GM23248 (cell line): ENCODE results near the gene TPD52L2. TPM values are rescaled to one million over a fixed set of nuclear protein-coding genes. Genes with fewer than 3 reads are reported as not detected.

ENCODE experiments used
- DNase-seq: peaks from one replicate; pipeline ENCODE4 v3.0.0-alpha.2; 2015
- H2AFZ ChIP-seq: fragments of 200-600 bp; sonication (generic); 2 replicates; pipeline ENCODE4 v1.6.1; 2016; ENCODE audit warnings: antibody characterized with exemption
- H3F3A ChIP-seq: fragments of 200-600 bp; sonication (generic); 2 replicates; pipeline ENCODE4 v1.6.1; 2016; ENCODE audit warnings: mild to moderate bottlenecking, antibody characterized with exemption, mixed run types; ENCODE audit not compliant: insufficient read depth
- H3K27ac ChIP-seq: fragments of 200-600 bp; sonication (generic); 2 replicates; pipeline ENCODE4 v1.5.1; 2016; ENCODE audit warnings: mild to moderate bottlenecking
- H3K27me3 ChIP-seq: fragments of 200-600 bp; sonication (generic); replicated peaks from 2 replicates; pipeline ENCODE4 v1.6.1; 2016; ENCODE audit warnings: mild to moderate bottlenecking; ENCODE audit not compliant: insufficient read depth
- H3K36me3 ChIP-seq: fragments of 200-600 bp; sonication (generic); 2 replicates; pipeline ENCODE4 v1.6.1; 2016; ENCODE audit warnings: low read depth, mild to moderate bottlenecking
- H3K4me1 ChIP-seq: fragments of 200-600 bp; sonication (generic); 2 replicates; pipeline ENCODE4 v1.6.1; 2016; ENCODE audit warnings: mild to moderate bottlenecking; ENCODE audit not compliant: insufficient read depth
- H3K4me2 ChIP-seq: fragments of 200-600 bp; sonication (generic); one replicate; pipeline ENCODE4 v1.6.1; 2016; ENCODE audit warnings: mild to moderate bottlenecking; ENCODE audit not compliant: unreplicated experiment
- H3K4me3 ChIP-seq: fragments of 200-600 bp; sonication (generic); 2 replicates; pipeline ENCODE4 v1.5.1; 2016; ENCODE audit warnings: mild to moderate bottlenecking
- H3K79me2 ChIP-seq: fragments of 200-600 bp; sonication (generic); 2 replicates; pipeline ENCODE4 v1.6.1; 2016; ENCODE audit warnings: mild to moderate bottlenecking; ENCODE audit not compliant: insufficient read depth
- H3K9ac ChIP-seq: fragments of 200-600 bp; sonication (generic); 2 replicates; pipeline ENCODE4 v1.6.1; 2016; ENCODE audit warnings: mild to moderate bottlenecking
- H3K9me2 ChIP-seq: fragments of 200-600 bp; sonication (generic); 2 replicates; pipeline ENCODE4 v1.6.1; 2016; ENCODE audit warnings: mixed run types, mild to moderate bottlenecking, moderate library complexity; ENCODE audit not compliant: insufficient read depth
- H3K9me3 ChIP-seq: fragments of 200-600 bp; sonication (generic); one replicate; pipeline ENCODE4 v1.6.1; 2017; ENCODE audit warnings: low read depth
- H4K20me1 ChIP-seq: fragments of 200-600 bp; sonication (generic); 2 replicates; pipeline ENCODE4 v1.6.0; 2016; ENCODE audit not compliant: insufficient read depth
- EZH2 ChIP-seq: fragments of 200-600 bp; sonication (generic); IDR thresholded peaks from 2 replicates; pipeline ENCODE4 v1.6.1; 2018; ENCODE audit warnings: antibody characterized with exemption, mild to moderate bottlenecking; ENCODE audit not compliant: insufficient read depth, poor library complexity, severe bottlenecking
- EZH2phosphoT487 ChIP-seq: fragments of 200-600 bp; sonication (generic); IDR thresholded peaks from 2 replicates; pipeline ENCODE4 v1.6.1; 2018; ENCODE audit warnings: antibody characterized with exemption, moderate library complexity, mild to moderate bottlenecking, low read depth; ENCODE audit not compliant: insufficient read depth
- WGBS, 2 experiments: methylation state at CpG; one replicate each; pipeline ENCODE4 v1.1.6; 2015 to 2017; ENCODE audit warnings: low lambda C conversion rate in 2 of 2, low coverage in 1 of 2; ENCODE audit errors: missing lambda C conversion rate in 2 of 2; 5-methylcytosine and 5-hydroxymethylcytosine counted together
- in situ Hi-C: fragments of 300-500 bp; cut with MboI; formaldehyde crosslinking; loops from 2 replicates; pipeline ENCODE4 v1.15.0; 2020
- polyA plus RNA-seq: library from polyadenylated mRNA; unstranded; fragments of >200 nt; fragmentation: Nextera tagmentation; extraction: Ambion mirVana; gene quantifications from 2 replicates; pipeline ENCODE4 v1.2.1, GENCODE V29; 2016
- total RNA-seq: library from RNA; depleted of rRNA; stranded (reverse); fragments of >200 nt; shearing (Covaris generic); gene quantifications from 2 replicates; pipeline ENCODE4 v1.2.3, GENCODE V29; 2014

Gene TPD52L2
- total and polyA plus RNA-seq, 2 experiments from 2014 or later: 214 to 220 TPM

GRCh38 chr20:63861365-63861934 is 3.6 kb upstream of the TPD52L2 start, which contains the start of gene ABHD16B:
TSS of gene ABHD16B (plus strand) at chr20:63861498. CDS start at chr20:63861541, 43 bp downstream.
- Histone ChIP-seq H3K4me3 (no peak within 1 kb of the TSS), H3K27ac (no peak within 1 kb of the TSS), H3K9ac (no peak within 1 kb of the TSS), H3K4me2 (no peak within 1 kb of the TSS), H3K36me3 (no peaks in the 10 kb centered on the region), H3F3A (peaks cover 4% of the 10 kb centered on the region; the same call in 1 of the 2 replicates), H3K79me2 (peaks cover 25% of the 10 kb centered on the region), H2AFZ (no peak within 1 kb of the TSS), H3K9me2 (no peaks in the 10 kb centered on the region), H3K4me1 (peaks cover 17% of the 10 kb centered on the region), H3K27me3 (peaks cover 4% of the 10 kb centered on the region; the same call in 1 of the 2 replicates), H4K20me1 (no peaks in the 10 kb centered on the region), H3K9me3 (no peaks in the 10 kb centered on the region)
- in situ Hi-C loops: no loop called here
- 94% methylated on average over 48 to 59 of the region's 59 CpGs for WGBS, 2 experiments
- no peak for DNase-seq
- TF ChIP-seq EZH2phosphoT487: no peak
- no peak for TF ChIP-seq EZH2

GRCh38 chr20:63861981-63862901 is 2.8 kb upstream of the TPD52L2 start:
- in situ Hi-C loops: no loop called here
- Histone ChIP-seq H2AFZ (no peak overlapping the region), H3K27me3 (no peaks in the 10 kb centered on the region), H3K4me1 (peaks cover 17% of the 10 kb centered on the region), H3F3A (peaks cover 4% of the 10 kb centered on the region; the same call in 1 of the 2 replicates), H3K9ac (no peak overlapping the region), H3K27ac (no peak overlapping the region), H3K36me3 (0 out of 2 replicates have a peak, but pooled peaks cover 5% of the 10 kb centered on the region), H3K9me3 (no peaks in the 10 kb centered on the region), H3K79me2 (peaks cover 33% of the 10 kb centered on the region), H4K20me1 (no peaks in the 10 kb centered on the region), H3K4me3 (no peak overlapping the region), H3K9me2 (no peaks in the 10 kb centered on the region), H3K4me2 (no peak overlapping the region)
- WGBS, 2 experiments: 96% methylated on average over 74 to 95 of the region's 95 CpGs
- TF ChIP-seq EZH2: no peak
- no peak for TF ChIP-seq EZH2phosphoT487
- DNase-seq: no peak

- Histone ChIP-seq H3F3A (peaks cover 4% of the 10 kb centered on the region; the same call in 1 of the 2 replicates), H3K36me3 (0 out of 2 replicates have a peak, but pooled peaks cover 7% of the 10 kb centered on the region), H3K4me1 (peaks cover 14% of the 10 kb centered on the region), H3K9me3 (no peaks in the 10 kb centered on the region), H4K20me1 (no peaks in the 10 kb centered on the region), H3K9ac (peak overlapping the region; percentile 99), H3K4me3 (peak overlapping the region; percentile 92), H3K27ac (no peak overlapping the region; the same call in 1 of the 2 replicates), H3K9me2 (no peaks in the 10 kb centered on the region), H3K79me2 (peaks cover 42% of the 10 kb centered on the region), H2AFZ (no peak overlapping the region), H3K27me3 (no peaks in the 10 kb centered on the region), H3K4me2 (peak overlapping the region; percentile 94)
- in situ Hi-C loops: no loop called here
- DNase-seq: no peak
- TF ChIP-seq EZH2 (no peak), EZH2phosphoT487 (no peak)
- WGBS, 2 experiments: 71 to 80% methylated on average over 8 to 18 of the region's 18 CpGs
Measured at GRCh38 chr20:63863021-63863797, 1.9 kb upstream of the TPD52L2 start.
